AG04449 (cell line): ENCODE data around the gene PIH1D1.

Source experiments
- CTCF ChIA-PET: fragments of 350-600 bp; formaldehyde crosslinking; extraction: SDS; loops from one replicate; lab custom pipeline; 2021; ENCODE audit warnings: antibody characterized with exemption; lab: Yijun Ruan, JAX
- POLR2A ChIA-PET: fragments of 400-600, 350-600 bp; formaldehyde crosslinking; extraction: SDS; loops from one replicate; lab custom pipeline; 2020; ENCODE audit warnings: antibody characterized with exemption, inconsistent platforms; lab: Yijun Ruan, JAX
- DNase-seq: peaks from one replicate; pipeline ENCODE4 v3.0.0-alpha.2; 2010; ENCODE audit warnings: low read depth, low spot score
- H3K4me3 ChIP-seq: 2 replicates; pipeline ENCODE4 v1.5.1; 2011; ENCODE audit warnings: low read depth, mild to moderate bottlenecking, control low read depth, low read length
- CTCF ChIP-seq: IDR thresholded peaks from one replicate; pipeline ENCODE4 v1.5.1; 2011; ENCODE audit warnings: mild to moderate bottlenecking, moderate library complexity, low read length, control low read depth, inconsistent platforms; ENCODE audit not compliant: insufficient read depth; ENCODE audit errors: missing control alignments

The PIH1D1 gene

GRCh38 chr19:49398001-49398615 lies 53.5 kb downstream of the PIH1D1 start:
- no peak for TF ChIP-seq CTCF

GRCh38 chr19:49396738-49397505 lies 54.7 kb downstream of the PIH1D1 start:
- H3K4me3 ChIP-seq, result no peak overlapping the region
- DNase-seq, result no peak
- TF ChIP-seq CTCF, result no peak
- POLR2A ChIA-PET, result no interaction called here
- CTCF ChIA-PET, result interaction anchor here (1.2 kb wide), 1 partner anchor 171 kb away, joined by 4 read pairs; no protein-coding TSS in a partner anchor

More at GRCh38 chr19:49398001-49398615, 53.5 kb downstream of the PIH1D1 start:
- ChIA-PET CTCF (interaction anchor here (1.2 kb wide), 1 partner anchor 172 kb away, joined by 4 read pairs; no protein-coding TSS in a partner anchor), POLR2A (interaction anchor here (0.6 kb wide), 1 partner anchor 26 kb away, joined by 3 read pairs; no protein-coding TSS in a partner anchor)
- DNase-seq, result no peak
- H3K4me3 ChIP-seq, result no peak overlapping the region
